DND-41 (cell line): ENCODE data around the gene ZNF22.

Experiments
- CTCF ChIP-seq: IDR thresholded peaks from 2 replicates; pipeline ENCODE4 v1.5.1; 2012; ENCODE audit warnings: borderline replicate concordance, low read length, moderate library complexity, mild to moderate bottlenecking; ENCODE audit not compliant: poor library complexity, severe bottlenecking; ENCODE audit errors: extremely low read depth
- EZH2 ChIP-seq: IDR thresholded peaks from 3 replicates; pipeline ENCODE4 v1.6.1; 2012; ENCODE audit warnings: borderline replicate concordance, low read depth, mild to moderate bottlenecking, moderate library complexity, low read length, inconsistent platforms; ENCODE audit not compliant: severe bottlenecking

- TF ChIP-seq CTCF (no peak), EZH2 (no peak)
Measured at GRCh38 chr10:44954042-44954441, 46.7 kb upstream of the ZNF22 start.
